ENCODE measurements around the gene PAX6.

PAX6 gene

DNA sequence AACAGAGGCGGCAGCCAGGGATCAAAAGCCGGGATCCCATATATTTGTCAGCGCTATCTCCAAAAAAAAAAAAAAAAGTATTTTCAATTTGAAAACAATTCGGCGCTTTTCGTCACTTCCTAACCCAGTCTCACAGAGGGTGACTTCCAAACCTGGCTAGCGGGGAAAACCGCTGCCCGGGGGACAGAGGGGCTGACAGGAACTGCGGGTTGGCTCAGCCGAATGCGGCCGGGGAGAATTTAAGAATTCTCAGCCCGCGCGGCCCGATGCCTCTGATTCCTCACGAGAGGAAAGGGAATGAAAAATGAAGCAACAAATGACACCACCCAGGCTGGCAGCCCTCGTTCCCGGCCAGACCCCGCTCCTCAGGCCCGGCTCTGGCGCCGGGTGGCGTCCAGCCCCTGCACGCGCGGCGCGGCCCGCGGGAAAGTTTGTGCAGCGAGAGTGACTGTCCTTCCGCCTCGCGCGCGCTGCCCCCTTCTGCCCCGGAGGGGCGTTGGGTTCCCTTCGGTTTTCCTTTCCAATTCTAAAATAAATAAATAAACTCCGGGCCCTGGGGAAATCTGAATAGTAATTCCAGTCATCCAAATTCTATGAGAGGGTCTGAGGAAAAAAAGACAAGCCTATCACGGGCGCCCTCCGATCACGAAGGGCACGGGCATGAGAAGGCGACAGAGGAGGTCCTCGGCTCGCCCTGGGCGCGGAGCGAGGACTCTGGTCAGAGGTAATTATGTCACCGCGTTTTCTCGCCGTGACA lies 4.8 kb upstream of the PAX6 start:
- no peak for DNase-seq (ENCODE audit: low spot score)
- CTCF ChIA-PET = interaction anchor here (0.6 kb wide), 3 partner anchors 9 to 399 kb away, joined by 3 read pairs; no protein-coding TSS in a partner anchor
- POLR2A ChIA-PET (ENCODE audit: low non-redundant PET) = no interaction called here
- no peak for TF ChIP-seq CTCF (conservative IDR thresholded peaks at IDR 0.05; ENCODE audit: low read depth)
- no peak overlapping the region for H3K27ac ChIP-seq

- TF ChIP-seq CTCF (conservative IDR thresholded peaks at IDR 0.05; ENCODE audit: low read depth) = no peak
- CTCF ChIA-PET = interaction anchor here (0.5 to 0.6 kb wide), 2 partner anchors 52 to 186 kb away, joined by 3 read pairs; no protein-coding TSS in a partner anchor
- H3K27ac ChIP-seq = no peak overlapping the region
- no peak for DNase-seq (ENCODE audit: low spot score)
- POLR2A ChIA-PET (ENCODE audit: low non-redundant PET) = no interaction called here
Measured at GRCh38 chr11:31814176-31814868, 3.2 kb upstream of the PAX6 start.

GRCh38 chr11:31813391-31814175 lies 2.5 kb upstream of the PAX6 start:
- CTCF ChIA-PET = interaction anchor here (0.6 kb wide), 1 partner anchor 51 kb away, joined by 3 read pairs; no protein-coding TSS in a partner anchor
- TF ChIP-seq CTCF (conservative IDR thresholded peaks at IDR 0.05; ENCODE audit: low read depth) = no peak
- H3K27ac ChIP-seq = no peak overlapping the region
- POLR2A ChIA-PET (ENCODE audit: low non-redundant PET) = no interaction called here
- DNase-seq (ENCODE audit: low spot score) = no peak

- POLR2A ChIA-PET (ENCODE audit: low non-redundant PET) = no interaction called here
- H3K27ac ChIP-seq = peak overlapping the region; percentile 86
- no peak for DNase-seq (ENCODE audit: low spot score)
- CTCF ChIA-PET = interaction anchor here (0.5 kb wide), 1 partner anchor 194 kb away, joined by 3 read pairs; no protein-coding TSS in a partner anchor
- no peak for TF ChIP-seq CTCF (conservative IDR thresholded peaks at IDR 0.05; ENCODE audit: low read depth)
Measured at GRCh38 chr11:31812383-31813381, 1.6 kb upstream of the PAX6 start.

GRCh38 chr11:31809857-31810778 lies 1.0 kb downstream of the PAX6 start:
- TF ChIP-seq CTCF (conservative IDR thresholded peaks at IDR 0.05; ENCODE audit: low read depth) = no peak
- ChIA-PET POLR2A (ENCODE audit: low non-redundant PET) (no interaction called here), CTCF (interaction anchor here (0.9 kb wide), 1 partner anchor 149 kb away, joined by 3 read pairs; no protein-coding TSS in a partner anchor)
- DNase-seq (ENCODE audit: low spot score) = peak; percentile 22
- H3K27ac ChIP-seq = peak overlapping the region; percentile 86
